A673 (cell line): ENCODE measurements around the gene STIL. TPM values are rescaled to one million over a fixed set of nuclear protein-coding genes. Genes with fewer than 3 reads are reported as not detected.

Source experiments
- BruUV-seq: library from RNA; stranded (reverse); fragments of 400-500 nt; replicated peaks from 2 replicates; lab custom pipeline; 2021; lab: Mats Ljungman, UMichigan
- CTCF ChIA-PET: fragments of 300-600 bp; sonication (Branson Sonifier 250); formaldehyde crosslinking; loops from one replicate; lab custom pipeline; 2022; ENCODE audit warnings: antibody characterized with exemption; lab: Charles Lee
- POLR2A ChIA-PET: fragments of 300-600 bp; sonication (Branson Sonifier 250); formaldehyde crosslinking; loops from one replicate; lab custom pipeline; 2022; ENCODE audit warnings: antibody characterized with exemption; ENCODE audit not compliant: low non-redundant PET; lab: Charles Lee
- DNase-seq: peaks from one replicate; pipeline ENCODE4 v3.0.0-alpha.2; 2015; ENCODE audit warnings: low spot score
- H3K27ac ChIP-seq: fragments of 200-600 bp; sonication (generic); 2 replicates; pipeline ENCODE4 v1.5.1; 2016; ENCODE audit warnings: mixed run types, low read depth, mild to moderate bottlenecking, mixed read lengths, antibody characterized with exemption, low read length; ENCODE audit not compliant: poor library complexity, severe bottlenecking
- H3K27me3 ChIP-seq: fragments of 200-600 bp; sonication (generic); replicated peaks from 2 replicates; pipeline ENCODE4 v1.6.1; 2017; ENCODE audit warnings: mixed run types, low read depth, mild to moderate bottlenecking, mixed read lengths, antibody characterized with exemption, low read length; ENCODE audit not compliant: insufficient read depth, poor library complexity
- H3K36me3 ChIP-seq: fragments of 200-600 bp; sonication (generic); 2 replicates; pipeline ENCODE4 v1.6.1; 2016; ENCODE audit warnings: mixed run types, mild to moderate bottlenecking, mixed read lengths, antibody characterized with exemption, low read length; ENCODE audit not compliant: insufficient read depth, poor library complexity, severe bottlenecking
- H3K4me1 ChIP-seq: fragments of 200-600 bp; sonication (generic); 2 replicates; pipeline ENCODE4 v1.6.1; 2017; ENCODE audit warnings: mixed run types, mild to moderate bottlenecking, mixed read lengths, antibody characterized with exemption, low read length; ENCODE audit not compliant: insufficient read depth, poor library complexity, severe bottlenecking
- H3K4me3 ChIP-seq: fragments of 200-600 bp; sonication (generic); 2 replicates; pipeline ENCODE4 v1.5.1; 2016; ENCODE audit warnings: low read depth, mixed run types, mild to moderate bottlenecking, mixed read lengths, low read length; ENCODE audit not compliant: poor library complexity, severe bottlenecking
- H3K9me3 ChIP-seq: fragments of 200-600 bp; sonication (generic); 2 replicates; pipeline ENCODE4 v1.6.1; 2016; ENCODE audit warnings: mixed run types, low read depth, mild to moderate bottlenecking, mixed read lengths, antibody characterized with exemption, low read length; ENCODE audit not compliant: poor library complexity, severe bottlenecking
- EZH2 ChIP-seq: fragments of 200-600 bp; sonication (generic); IDR thresholded peaks from 2 replicates; pipeline ENCODE4 v1.6.1; 2017; ENCODE audit warnings: borderline replicate concordance, low read depth, mild to moderate bottlenecking, mixed read lengths, antibody characterized with exemption, low read length; ENCODE audit not compliant: poor library complexity, severe bottlenecking
- intact Hi-C: fragments of 100-400 bp; cut with micrococcal nuclease; formaldehyde crosslinking; loops from one replicate; pipeline ENCODE4 v1.10.0; 2022; ENCODE audit not compliant: unreplicated experiment
- total RNA-seq: library from RNA; stranded (reverse); gene quantifications from 2 replicates; pipeline ENCODE4 v1.2.3, GENCODE V29; 2021
- TF ChIP-seq, protein P1 (sequence below): fragments of 300-800, 200-600 bp; sonication (generic); conservative IDR thresholded peaks from 2 replicates; pipeline ENCODE4 v1.5.1; 2017; ENCODE audit warnings: low read depth, mild to moderate bottlenecking, antibody characterized with exemption, low read length, moderate library complexity, mixed read lengths

The STIL gene
- total RNA-seq, 1 experiment from 2014 or later = 43.4 TPM

GRCh38 chr1:47215713-47216112, 98.2 kb downstream of the STIL start:
- Histone ChIP-seq H3K4me3 (no peak overlapping the region), H3K27me3 (no peaks in the 10 kb centered on the region), H3K27ac (no peak overlapping the region), H3K4me1 (no peaks in the 10 kb centered on the region), H3K36me3 (no peaks in the 10 kb centered on the region), H3K9me3 (no peaks in the 10 kb centered on the region)
- intact Hi-C loops = no loop called here
- TF ChIP-seq, protein P1, sequence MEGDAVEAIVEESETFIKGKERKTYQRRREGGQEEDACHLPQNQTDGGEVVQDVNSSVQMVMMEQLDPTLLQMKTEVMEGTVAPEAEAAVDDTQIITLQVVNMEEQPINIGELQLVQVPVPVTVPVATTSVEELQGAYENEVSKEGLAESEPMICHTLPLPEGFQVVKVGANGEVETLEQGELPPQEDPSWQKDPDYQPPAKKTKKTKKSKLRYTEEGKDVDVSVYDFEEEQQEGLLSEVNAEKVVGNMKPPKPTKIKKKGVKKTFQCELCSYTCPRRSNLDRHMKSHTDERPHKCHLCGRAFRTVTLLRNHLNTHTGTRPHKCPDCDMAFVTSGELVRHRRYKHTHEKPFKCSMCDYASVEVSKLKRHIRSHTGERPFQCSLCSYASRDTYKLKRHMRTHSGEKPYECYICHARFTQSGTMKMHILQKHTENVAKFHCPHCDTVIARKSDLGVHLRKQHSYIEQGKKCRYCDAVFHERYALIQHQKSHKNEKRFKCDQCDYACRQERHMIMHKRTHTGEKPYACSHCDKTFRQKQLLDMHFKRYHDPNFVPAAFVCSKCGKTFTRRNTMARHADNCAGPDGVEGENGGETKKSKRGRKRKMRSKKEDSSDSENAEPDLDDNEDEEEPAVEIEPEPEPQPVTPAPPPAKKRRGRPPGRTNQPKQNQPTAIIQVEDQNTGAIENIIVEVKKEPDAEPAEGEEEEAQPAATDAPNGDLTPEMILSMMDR = no peak
- TF ChIP-seq EZH2 = no peak
- DNase-seq = no peak
- ChIA-PET POLR2A (no interaction called here), CTCF (no interaction called here)
- no TSS peak for BruUV-seq

GRCh38 chr1:47214549-47214948, 99.4 kb downstream of the STIL start:
- Histone ChIP-seq H3K27me3 (no peaks in the 10 kb centered on the region), H3K9me3 (no peaks in the 10 kb centered on the region), H3K4me1 (no peaks in the 10 kb centered on the region), H3K36me3 (no peaks in the 10 kb centered on the region), H3K4me3 (no peak overlapping the region), H3K27ac (no peak overlapping the region)
- no peak for DNase-seq
- no peak for TF ChIP-seq EZH2
- TF ChIP-seq, protein P1 = no peak
- CTCF ChIA-PET = no interaction called here
- intact Hi-C loops = no loop called here
- BruUV-seq = no TSS peak
- POLR2A ChIA-PET = no interaction called here

- no peaks in the 10 kb centered on the region for H3K27me3 ChIP-seq
- H3K27ac ChIP-seq = no peak overlapping the region
- BruUV-seq = no TSS peak
- CTCF ChIA-PET = interaction anchor here (1.1 kb wide), 1 partner anchor 21 kb away, joined by 5 read pairs; no protein-coding TSS in a partner anchor
- no peaks in the 10 kb centered on the region for H3K36me3 ChIP-seq
- no peak for TF ChIP-seq EZH2
- TF ChIP-seq, protein P1 = no peak
- no peaks in the 10 kb centered on the region for H3K9me3 ChIP-seq
- intact Hi-C loops = no loop called here
- no peak for DNase-seq
- H3K4me1 ChIP-seq = no peaks in the 10 kb centered on the region
- POLR2A ChIA-PET = no interaction called here
- H3K4me3 ChIP-seq = no peak overlapping the region
Measured at GRCh38 chr1:47213230-47213963, 100.5 kb downstream of the STIL start.
